H1 (cell line): ENCODE data around the gene CEND1. TPM values are rescaled to one million over a fixed set of nuclear protein-coding genes. Genes with fewer than 3 reads are reported as not detected.

Source experiments
- CTBP2 ChIP-seq: IDR thresholded peaks from 2 replicates; pipeline ENCODE4 v1.7.0; 2011; ENCODE audit warnings: borderline replicate concordance, mild to moderate bottlenecking, moderate library complexity, mixed read lengths, low read length; ENCODE audit not compliant: insufficient read depth, insufficient read length
- EP300 ChIP-seq, 2 experiments: IDR thresholded peaks; 1 replicate in 1 of 2; 2 replicates in 1 of 2; pipeline ENCODE4 v1.6.1; 2011 to 2012; ENCODE audit warnings: low read depth in 2 of 2, low read length in 2 of 2, mild to moderate bottlenecking in 2 of 2, borderline replicate concordance in 1 of 2, inconsistent platforms in 1 of 2, moderate library complexity in 1 of 2
- NRF1 ChIP-seq: IDR thresholded peaks from 2 replicates; pipeline ENCODE4 v1.6.1; 2011; ENCODE audit warnings: mild to moderate bottlenecking, low read depth, low read length, improper control_type of control experiment
- SRF ChIP-seq: IDR thresholded peaks from 2 replicates; pipeline ENCODE4 v1.6.1; 2011; ENCODE audit warnings: mild to moderate bottlenecking, low read depth, low read length, moderate library complexity
- YY1 ChIP-seq: IDR thresholded peaks from 2 replicates; pipeline ENCODE4 v1.6.1; 2011; ENCODE audit warnings: low read depth, mild to moderate bottlenecking, low read length
- polyA plus RNA-seq, 7 experiments: library from polyadenylated mRNA; depleted of rRNA in 3 of 7; stranded (reverse) in 5 of 7; unstranded in 2 of 7; fragments of >200 nt in 5 of 7; fragments of 200-250 nt in 2 of 7; gene quantifications; 1 replicate in 5 of 7; 2 replicates in 1 of 7; 4 replicates in 1 of 7; pipeline versions ENCODE4 v1.2.1 to v1.2.3, GENCODE V29; 2011 to 2013; ENCODE audit warnings: missing spikeins in 2 of 7, mixed read lengths in 2 of 7
- total RNA-seq: library from RNA; stranded (reverse); fragmentation: NEBNext Ultra II Directional; extraction: Animal tissue kit (Norgen Biotek cat#: 25700); gene quantifications from 2 replicates; pipeline ENCODE4 v1.2.1, GENCODE V29; 2021

CEND1 gene
- total and polyA plus RNA-seq, 2 of the 8 experiments (the other 6 are each of a cell fraction or from before 2014, with no cell fraction given): 0.82 to 5.0 TPM

DNA sequence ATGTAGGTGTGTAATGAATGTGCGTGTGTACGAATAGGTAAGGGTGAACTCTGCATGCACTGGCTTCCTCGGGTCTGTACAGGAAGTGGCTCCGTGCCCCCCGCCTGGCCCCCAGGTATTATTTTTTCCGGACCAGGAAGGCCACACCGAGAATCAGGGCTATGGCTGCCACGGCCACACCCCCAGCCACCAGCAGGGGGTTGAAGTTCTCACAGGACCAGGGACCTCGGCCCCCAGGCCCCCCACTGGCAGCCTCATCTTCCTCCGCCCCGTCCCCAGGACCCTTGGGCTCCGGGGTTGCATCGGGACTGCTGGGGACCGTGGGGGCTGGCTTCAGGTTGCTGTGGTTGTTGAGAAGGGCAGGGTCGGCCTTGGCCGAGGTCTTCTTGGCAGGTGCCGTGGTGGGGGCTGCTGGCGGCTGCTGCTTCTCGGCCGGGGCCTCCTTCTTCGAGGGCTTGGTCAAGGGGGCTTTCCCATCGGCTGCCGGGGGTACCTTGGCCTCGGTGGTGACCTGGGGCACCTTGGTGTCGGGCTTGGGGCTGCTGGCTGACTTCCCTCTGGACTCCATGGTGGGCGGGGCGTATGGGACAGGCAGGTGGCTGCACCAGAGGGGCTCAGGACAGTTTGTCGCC lies 1.8 kb downstream of the CEND1 start (continued):
- TF ChIP-seq NRF1 (no peak), YY1 (no peak), SRF (no peak), CTBP2 (no peak), EP300 (IDR thresholded peaks at IDR 0.05; ENCODE audit: borderline replicate concordance in 1 of 2, low read depth in 2 of 2, low read length in 2 of 2) (no peak)
